Measurements from ENCODE around the gene TLR9.

- TF ChIP-seq CTCF (IDR thresholded peaks at IDR 0.05) (no peak), POLR2A (IDR thresholded peaks at IDR 0.05) (no peak)
Observed at GRCh38 chr3:52233968-52234367, 8.5 kb upstream of the TLR9 start.

Data from vagina (tissue), 2 donors.